Measurements from ENCODE around the gene IGFBP7. TPM values are rescaled to one million over a fixed set of nuclear protein-coding genes. Genes with fewer than 3 reads are reported as not detected.
"Not testable (repeated sequence)": the region's sequence is repeated elsewhere in the genome, so short reads cannot be mapped to it uniquely, and the experiment has no call there.

IGFBP7 gene
- total RNA-seq, 1 experiment from 2014 or later: 173 TPM

DNA sequence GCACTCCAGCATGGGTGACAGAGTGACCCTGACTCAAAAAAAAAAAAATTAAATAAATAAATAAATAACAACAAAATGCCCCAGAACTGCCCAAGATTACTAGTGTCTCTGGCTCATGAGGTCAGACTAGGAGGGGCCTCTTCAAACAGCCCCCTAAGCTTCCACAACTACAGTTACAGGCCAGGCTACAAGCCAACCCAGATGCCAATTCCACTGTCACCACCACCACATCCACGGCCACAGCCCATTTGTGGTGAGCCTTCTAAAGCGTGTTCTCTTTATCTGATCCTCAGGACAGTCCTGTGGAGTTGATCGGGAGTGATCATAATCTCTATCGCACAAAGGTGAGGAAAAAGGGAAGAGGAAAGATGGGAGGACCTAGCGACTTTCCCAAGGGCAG is 36.6 kb downstream of the IGFBP7 start:
- DNase-seq (ENCODE audit: low read depth): no peak

DNA sequence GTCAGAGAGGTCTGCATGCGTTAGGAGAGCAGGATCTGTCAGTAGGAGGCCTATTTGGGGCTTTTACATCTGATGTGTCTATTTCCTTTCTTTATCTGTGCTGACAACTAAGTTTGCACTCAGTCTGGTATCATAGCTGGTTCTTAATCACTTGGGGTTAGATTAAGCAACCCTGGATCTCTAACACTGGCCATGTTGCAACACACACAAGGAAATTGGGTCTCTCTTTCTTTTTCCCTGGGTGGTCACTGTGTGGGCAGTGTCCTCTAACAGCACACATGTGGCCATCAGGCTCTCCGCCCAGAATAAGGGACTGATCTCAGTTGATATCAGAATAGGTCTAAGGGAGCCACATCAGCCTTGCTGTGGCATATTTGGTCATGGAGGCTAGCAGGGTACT is 38.9 kb downstream of the IGFBP7 start:
- DNase-seq (ENCODE audit: low read depth): no peak

DNA sequence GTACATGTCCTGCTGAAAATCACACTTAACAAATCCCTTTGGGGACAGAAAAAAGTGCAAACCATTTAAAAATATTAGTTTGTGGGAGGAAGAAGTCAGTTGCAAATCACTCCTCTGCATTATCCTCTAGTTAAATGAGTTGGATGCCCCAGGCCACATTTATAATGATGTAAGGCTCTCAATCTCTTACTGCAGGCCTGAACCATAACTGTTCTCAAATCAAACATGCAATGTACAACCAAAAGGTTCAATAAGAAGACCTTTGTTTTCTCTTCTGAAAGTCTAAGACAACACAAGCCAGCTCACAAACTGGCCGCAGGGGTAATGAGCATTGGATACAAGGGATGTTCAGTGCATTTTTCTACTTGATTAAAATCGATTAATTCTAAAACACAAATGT is 39.7 kb downstream of the IGFBP7 start:
- DNase-seq (ENCODE audit: low read depth): no peak

DNA sequence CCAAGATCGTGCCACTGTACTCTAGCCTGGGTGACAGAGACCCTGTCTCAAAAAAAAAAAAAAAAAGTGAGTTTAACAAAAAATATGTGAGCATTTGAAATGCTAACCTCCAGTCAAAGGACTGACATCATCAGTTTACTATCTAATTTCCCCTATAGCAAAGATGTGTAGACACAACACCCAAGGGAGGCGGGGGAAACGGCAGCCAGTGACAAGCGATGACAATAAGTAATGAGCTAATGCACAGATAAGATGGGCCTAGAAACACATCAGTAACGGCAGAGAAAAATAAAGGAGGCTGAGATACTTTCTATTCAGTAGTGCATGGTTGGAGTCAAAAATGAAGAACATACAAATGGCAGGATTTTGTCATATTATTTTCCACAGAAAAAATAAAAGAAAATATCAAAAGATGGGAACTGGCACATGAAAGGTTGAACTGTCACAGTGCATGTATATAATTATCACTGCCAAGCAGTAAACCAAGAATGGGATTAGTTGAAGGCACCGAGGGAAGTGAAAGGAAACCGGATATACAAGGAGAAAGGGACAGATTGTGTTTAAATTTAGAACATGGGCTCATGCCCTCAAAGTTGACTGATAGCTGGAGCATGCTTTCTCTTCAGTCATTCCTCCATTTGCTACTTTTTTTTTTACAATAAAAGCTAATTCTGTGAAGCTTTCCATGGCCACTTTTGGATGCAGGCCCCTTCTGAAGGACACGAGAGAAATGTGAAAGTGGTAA is 41.8 kb downstream of the IGFBP7 start:
- no peak for DNase-seq (ENCODE audit: low read depth)

DNA sequence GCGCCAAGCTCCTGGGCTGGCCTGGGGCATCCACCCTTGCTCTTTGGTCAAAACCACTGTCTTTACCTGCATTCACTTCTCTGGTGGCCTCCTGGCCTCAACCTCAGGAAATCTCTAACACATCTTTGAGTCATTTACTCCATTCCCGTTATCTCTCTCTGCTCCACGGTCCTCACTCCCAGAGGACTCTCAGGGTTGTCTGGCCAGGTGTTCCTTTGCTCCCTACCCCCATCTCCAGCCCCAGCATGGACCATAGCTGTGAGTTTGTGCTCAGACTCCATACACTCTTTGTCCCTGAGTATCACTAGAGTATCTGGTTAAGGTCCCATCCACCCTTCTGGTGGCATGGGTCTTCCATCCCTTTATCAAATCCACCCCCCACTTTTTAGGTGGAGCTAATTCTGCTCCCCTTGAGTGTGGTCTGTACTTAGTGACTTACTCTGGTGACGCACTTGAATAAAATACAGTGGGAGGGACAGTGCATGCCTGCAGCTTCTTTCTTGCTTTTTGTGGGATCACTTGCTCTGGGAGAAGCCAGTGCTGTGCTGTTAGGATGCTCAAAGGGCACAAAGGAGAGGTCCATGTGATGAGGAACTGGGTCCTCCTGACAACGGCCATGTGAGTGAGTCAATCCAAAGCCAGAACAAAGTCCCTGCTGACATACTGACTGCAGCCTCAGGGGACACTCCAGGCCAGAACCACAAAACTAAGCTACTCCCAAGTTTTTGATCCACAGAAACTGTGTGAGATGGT is 44.3 kb downstream of the IGFBP7 start:
- DNase-seq (ENCODE audit: low read depth): no peak

DNA sequence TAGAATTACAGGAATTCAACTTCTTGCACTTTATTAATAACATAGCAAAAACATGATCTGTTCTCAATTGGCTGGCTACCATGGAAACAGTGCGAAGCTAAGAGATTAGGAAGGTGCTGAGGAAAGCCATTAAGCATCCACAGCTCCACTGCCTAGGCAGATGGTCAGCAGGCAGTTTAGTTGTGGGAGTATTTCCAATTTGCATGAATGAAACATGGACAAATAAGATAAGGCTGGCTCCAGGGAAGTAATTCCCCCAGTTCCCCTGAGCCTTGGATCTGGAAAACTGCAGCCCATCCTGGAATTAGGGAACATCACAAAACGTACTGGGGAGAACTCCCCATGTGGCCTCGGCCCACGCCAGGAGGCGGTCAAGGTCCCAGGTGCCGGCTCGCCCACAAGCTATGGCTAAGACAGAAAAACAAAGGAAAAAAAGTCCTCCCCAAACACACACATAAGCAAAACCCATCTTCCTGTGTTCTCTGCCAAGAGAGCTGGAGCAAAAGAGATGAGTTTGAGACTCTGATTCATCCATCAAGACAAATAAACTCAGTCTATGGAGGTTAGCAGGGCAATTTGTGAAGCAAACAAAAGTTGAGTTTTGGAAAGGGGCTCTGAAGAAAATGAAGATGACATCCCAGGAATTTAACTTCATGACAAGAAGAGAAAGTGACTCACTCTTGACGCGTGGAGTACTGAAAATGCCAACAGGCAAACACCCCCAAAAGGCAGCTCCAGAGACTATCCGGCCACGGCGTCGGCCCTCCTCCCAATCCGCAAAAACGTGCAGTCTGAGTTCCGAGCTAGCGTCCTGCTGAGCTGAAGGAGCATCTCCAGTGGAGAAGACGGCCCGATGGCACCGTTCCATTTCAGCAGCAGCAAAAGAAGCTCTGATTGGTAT is 45.1 kb downstream of the IGFBP7 start:
- DNase-seq (ENCODE audit: low read depth): peak; percentile 83

DNA sequence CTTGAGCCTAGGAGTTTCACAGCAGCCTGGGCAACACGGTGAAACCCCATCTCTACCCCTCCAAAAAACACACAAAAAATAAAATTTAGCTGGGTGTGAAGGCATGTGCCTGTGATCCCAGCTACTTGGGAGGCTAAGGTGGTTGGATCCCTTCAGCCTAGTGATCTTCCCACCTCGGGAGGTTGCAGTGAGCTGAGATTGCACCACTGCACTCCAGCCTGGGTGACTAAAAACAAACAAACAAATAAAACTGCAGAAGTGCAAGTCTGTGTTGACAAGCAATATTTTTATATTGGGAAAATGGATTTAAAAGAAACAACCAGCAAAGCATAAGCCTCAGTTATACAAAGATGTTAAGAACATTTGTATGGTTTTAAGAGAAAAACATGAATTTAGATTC is 46.1 kb downstream of the IGFBP7 start:
- no peak for DNase-seq (ENCODE audit: low read depth)

DNA sequence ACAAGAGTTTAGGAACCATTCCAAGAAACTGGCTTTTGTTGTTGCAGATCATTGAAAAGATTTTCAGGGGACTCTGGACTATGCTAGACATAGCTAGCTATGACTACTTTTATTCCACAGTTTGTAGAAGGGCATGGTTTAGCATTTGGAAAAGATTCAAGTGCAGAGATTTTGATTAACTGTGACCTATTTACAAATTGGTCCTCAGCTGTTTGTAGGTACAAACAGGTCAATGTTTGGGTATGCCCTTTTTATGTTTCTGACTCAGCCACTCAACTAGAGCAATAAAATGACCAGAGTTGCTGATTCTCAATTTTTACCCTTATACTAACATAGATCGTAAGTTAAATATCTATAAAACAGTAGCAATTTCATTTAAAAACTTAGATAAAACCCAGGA is 46.7 kb downstream of the IGFBP7 start:
- no peak for DNase-seq (ENCODE audit: low read depth)

DNA sequence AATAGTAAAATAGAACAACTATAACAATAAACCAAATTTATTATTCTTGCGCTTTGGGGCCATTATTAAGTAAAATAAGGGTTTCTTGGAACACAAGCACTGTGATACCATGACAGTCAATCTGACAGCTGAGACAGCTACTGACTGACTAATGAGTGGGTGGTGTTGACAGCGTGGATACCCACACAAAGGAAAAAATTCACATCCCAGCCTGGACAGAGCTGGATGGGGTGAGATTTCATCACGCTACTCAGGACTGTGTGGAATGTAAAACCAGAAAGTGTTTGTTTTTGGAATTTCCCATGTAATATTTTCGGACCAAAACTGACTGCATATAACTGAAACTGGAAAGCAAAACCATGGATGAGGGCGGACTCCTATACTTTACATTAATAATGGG is 48.8 kb downstream of the IGFBP7 start:
- DNase-seq (ENCODE audit: low read depth): no peak

DNA sequence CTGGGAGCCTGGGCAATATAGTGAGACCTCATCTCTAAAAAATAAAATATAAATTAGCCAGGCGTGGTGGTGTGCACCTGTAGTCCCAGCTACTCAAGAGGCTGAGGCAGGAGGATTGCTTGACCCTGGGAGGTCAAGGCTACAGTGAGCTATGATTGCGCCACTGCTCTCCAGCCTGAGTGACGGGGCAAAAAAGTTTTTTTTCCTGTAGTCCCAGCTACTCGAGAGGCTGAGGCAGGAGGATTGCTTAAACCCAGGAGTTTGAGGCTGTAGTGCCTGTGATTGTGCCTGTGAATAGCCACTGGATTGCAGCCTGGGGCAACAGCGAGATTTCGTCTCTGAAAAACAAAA is 49.5 kb downstream of the IGFBP7 start:
- DNase-seq (ENCODE audit: low read depth): not testable (repeated sequence)

DNA sequence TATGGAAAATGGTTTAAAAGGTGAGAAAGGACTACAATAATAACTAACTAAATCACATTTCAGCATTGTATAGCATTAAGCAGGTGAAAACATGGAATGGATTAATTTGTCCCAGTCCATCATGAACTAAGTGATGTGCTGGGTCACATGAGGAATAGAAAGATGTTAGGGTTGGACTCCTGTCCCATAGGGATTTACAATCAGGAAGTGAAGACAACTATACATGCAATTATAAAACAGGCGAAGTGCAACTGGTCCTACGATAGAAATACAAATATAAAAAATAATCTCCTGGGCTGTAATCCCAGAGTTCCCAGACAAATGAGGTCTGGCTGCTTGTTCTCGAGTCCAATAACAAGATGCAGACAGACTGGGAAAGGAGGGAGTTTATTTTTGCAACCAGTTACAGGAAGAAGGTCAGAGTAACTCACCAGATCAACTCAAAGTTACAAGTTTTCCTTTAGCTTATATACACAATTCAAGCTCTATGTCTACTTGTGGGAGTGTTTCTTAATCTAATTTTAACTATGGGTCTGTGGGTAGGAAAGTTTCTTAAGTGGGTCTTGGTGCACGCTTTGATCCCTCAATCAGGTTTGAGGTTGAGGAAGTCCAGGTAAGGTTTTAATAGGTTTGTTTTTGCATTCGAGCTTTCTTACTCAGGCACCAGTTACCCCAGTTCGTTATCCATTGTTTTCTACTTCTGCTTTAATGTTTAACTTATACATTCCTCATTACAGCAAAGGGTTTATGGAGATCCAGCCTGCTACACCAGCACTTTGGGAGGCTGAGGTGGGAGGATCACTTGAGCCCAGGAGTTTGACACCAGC is 50.1 kb downstream of the IGFBP7 start:
- DNase-seq (ENCODE audit: low read depth): no peak

DNA sequence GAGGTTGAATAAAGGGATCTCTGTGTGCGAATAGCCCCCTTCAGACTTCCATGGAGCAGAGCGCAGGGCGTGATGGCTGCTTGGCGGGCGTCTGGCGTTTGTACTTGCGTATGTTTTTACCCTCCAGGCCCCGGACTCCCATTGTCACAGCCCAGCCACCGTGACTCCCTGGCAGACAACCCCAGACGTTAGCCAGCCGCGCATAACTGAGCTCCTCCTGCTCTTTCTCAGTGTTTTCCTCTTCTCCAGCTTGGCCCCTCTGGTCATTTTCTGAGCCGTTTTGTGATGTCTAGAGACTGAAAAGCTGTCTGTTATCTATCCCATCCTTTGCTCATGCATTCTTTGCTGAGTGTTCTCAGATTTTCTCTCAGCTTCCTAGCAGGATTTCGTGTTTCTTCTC is 54.3 kb downstream of the IGFBP7 start:
- DNase-seq (ENCODE audit: low read depth): no peak

DNA sequence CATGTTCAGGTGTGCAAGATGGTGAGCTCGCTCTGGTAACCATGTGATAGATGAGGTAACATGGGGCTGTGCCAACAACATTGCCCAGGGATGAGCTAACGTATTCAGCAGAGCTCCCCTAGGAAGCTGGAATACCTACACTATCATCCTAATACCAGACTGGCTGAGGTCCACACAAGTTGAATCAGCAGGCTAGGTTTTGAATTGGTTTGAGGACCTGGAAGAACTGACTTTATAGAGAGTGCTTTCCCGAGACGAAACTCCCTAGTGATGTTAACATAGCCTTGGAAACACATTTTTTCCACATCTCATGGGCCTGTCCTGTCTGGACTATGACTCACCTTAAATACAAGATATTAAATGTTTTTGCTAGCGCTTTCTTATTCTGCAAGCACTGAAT is 56.7 kb downstream of the IGFBP7 start:
- DNase-seq (ENCODE audit: low read depth): peak; percentile 54

DNA sequence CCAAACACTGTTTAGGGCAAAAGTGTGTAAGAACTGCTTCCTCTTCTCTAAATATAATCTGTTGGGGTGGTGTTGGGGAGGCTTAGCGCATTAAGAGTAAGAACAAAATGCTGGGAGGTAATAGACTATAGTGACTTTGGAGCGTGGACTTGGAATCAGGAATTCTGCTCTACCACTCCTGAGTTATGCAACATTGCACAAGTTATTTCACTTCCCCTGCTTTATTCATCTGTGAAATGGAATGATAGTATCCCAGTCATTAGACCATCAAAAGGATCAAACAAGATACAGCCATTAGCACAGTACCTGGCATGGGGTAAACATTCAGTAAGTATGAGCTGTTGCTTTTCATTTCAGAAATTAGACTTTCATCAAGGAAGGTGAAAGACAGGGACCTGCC is 58.7 kb downstream of the IGFBP7 start:
- DNase-seq (ENCODE audit: low read depth): no peak

DNA sequence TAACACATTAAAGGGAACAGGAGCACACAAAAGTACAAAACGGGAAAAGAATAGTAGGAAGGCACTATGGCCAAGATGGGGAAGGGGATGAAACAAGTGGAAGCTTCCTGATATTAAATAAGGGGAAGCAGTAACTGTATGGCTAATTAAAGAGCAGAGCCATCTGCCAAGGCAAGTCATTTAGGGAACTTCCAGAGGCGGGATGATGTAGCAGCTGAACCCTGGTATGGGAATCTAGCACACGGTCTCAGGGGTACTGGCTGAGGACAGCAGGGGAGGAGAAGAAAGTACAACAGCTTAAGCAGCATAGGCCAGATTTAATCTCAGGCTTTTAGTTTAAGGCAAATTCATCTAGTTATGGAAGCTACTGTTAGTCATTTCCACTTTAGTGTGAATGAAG is 59.1 kb downstream of the IGFBP7 start:
- no peak for DNase-seq (ENCODE audit: low read depth)

DNA sequence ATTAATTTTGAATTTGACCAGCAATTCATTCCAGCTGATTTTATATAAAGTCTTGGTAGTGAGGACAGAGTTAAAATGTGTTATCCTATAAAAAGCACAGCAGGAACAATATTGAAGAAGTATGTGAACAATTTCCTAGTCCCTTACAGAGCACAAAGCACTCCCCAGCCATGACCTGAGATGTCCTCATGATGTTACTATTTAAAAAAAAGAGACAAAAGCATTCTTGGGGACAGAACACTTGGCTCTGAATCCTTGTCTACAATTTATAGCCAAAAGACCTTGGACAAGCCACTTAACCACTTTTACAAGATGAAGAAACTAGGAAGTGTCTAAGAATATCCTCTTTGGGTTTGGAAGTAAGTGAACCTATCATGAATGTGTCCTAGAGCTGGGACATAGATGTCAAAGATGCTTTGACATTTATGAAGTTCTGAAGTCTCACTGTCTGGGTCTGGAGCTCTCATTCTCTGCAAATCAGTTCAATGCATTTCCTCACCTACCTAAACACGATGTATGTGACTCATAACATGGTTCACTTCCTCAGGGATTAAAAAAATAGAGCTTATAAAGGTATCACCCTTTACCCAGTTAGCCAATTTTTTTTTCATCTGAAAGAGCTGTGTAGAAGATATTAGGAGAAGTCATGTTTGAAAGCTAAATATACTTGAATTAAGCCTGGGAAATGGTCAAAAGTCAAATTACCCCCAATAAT is 61.4 kb downstream of the IGFBP7 start:
- DNase-seq (ENCODE audit: low read depth): no peak

DNA sequence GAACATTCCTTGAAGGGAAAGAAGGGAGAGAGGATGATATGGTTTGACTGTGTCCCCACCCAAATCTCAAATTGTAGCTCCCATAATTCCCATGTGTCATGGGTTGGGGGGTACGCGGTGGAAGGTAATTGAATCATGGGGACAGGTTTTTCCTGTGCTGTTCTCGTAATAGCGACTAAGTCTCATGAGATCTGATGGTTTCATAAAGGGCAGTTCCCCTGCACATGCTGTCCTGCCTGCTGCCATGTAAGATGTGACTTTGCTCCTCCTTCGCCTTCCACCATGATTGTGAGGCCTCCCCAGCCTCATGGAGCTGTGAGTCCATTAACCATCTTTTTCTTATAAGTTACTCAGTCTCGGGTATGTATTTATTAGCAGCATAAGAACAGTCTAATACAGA is 63.1 kb downstream of the IGFBP7 start:
- DNase-seq (ENCODE audit: low read depth): not testable (repeated sequence)

DNA sequence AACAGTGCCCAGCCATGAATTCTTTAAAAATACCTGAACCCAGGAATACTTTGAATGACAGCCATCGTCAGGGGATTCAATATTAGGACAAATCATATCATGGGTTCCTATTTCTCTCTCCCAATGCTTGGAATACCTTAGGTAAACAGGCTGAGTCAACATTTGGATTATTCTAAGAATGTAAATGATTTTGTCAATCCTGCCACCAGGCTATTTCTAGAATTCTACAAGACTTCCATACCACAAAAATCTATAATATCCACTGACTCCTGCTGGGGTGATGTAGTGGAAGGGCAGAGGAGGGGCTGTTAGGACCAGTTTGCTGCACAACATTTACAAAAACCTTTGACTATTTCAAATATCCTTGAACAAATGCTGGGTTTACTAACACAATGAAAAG is 65.2 kb downstream of the IGFBP7 start:
- no peak for DNase-seq (ENCODE audit: low read depth)

DNA sequence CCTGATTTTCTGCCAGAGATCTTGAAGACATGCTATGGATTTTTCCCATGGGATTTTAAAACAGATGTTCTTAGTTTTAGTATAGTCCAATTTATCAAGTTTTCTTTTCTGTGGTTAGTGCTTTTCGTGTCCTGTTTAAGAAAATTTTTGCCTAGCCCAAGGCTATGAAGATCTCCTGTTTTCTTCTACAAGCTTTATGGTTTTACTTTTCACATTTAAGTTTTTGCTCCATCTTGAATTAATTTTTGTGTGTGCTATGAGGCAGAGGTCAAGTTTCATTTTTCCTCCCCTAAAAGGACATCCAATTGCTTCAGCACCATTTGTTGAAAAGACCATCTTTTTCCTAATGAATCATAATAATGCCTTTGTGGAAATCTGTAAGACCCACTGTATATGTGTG is 65.9 kb downstream of the IGFBP7 start:
- no peak for DNase-seq (ENCODE audit: low read depth)

DNA sequence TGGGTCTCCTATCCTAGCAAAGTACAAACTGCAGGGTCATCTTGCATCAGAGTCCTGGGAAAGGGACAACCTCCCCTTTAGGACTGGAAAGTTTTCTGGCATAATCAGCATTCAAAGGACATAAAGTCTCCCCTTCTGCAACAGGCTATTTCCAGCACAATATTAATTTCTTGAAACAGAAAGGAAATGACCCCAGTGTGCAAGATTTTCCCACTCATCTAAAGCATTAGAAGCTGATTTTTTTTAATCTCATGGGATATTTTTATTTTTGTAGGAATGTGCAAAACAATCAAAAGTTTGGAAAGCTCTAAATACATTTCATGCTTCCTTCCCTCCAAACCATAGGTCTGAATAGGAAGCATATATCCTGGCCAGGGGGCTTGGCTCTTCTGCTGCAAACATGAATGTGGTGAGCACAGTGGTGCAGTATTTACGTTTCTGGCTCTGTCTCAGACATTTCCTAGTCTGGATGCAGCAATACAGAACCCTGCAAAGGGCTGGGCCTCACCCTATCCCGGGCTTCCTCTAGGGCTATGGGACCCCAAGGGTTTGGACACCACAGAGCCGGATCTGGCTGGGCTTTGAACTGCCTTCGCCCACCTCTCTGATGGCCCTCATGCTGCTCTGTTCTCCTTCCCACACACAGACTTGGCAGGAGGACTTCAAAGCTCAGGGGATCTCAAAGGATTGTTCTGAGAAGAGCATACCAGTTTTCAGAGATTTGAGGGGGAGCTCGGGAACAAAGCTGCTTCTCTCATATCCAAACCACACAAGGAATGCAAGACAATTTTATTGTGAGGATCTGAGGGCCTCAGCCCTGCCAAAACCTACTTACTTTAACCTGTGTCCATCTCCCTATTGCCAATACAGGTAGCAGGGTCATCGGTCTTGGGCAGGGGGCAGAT is 66.6 kb downstream of the IGFBP7 start:
- peak; percentile 6 for DNase-seq (ENCODE audit: low read depth)
